Activated CD4-positive, alpha-beta T cell treated with anti-CD3 and anti-CD28 coated beads, Interleukin-2, amount 50 U/mL, for 4 hours (primary cell): ENCODE results near the gene PMF1.

Source experiments
- DNase-seq, 2 experiments: peaks; one replicate each; pipeline ENCODE4 v3.0.0-alpha.2; 2020

The PMF1 gene

GRCh38 chr1:156276532-156276931, 63.7 kb downstream of the PMF1 start:
- no peak for DNase-seq

- no peak for DNase-seq
These were observed 64.2 kb downstream of the PMF1 start for GRCh38 chr1:156276966-156277381.

- no peak for DNase-seq
These were observed 67.0 kb downstream of the PMF1 start for GRCh38 chr1:156279837-156280236.

DNA sequence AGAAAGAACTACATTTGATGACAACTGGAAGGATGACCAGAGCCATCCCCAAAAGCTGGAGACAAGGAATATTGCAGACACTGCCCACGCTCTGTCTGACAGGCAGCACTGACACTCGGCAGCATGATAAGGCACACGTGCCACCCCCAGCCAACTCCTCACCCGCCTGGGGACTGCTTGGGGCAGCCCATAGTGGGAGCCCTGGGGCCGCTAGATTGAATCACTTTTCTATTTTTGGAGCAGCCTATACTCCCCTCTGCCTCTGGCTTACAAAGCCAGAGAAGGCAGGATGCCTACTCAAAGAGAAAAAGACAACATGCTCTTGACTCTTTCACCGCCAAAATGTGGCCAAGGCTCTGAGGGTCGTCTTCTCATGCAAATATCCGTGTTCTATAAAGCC, 68.5 kb downstream of the PMF1 start:
- DNase-seq: peak; percentile 11 to 25

DNA sequence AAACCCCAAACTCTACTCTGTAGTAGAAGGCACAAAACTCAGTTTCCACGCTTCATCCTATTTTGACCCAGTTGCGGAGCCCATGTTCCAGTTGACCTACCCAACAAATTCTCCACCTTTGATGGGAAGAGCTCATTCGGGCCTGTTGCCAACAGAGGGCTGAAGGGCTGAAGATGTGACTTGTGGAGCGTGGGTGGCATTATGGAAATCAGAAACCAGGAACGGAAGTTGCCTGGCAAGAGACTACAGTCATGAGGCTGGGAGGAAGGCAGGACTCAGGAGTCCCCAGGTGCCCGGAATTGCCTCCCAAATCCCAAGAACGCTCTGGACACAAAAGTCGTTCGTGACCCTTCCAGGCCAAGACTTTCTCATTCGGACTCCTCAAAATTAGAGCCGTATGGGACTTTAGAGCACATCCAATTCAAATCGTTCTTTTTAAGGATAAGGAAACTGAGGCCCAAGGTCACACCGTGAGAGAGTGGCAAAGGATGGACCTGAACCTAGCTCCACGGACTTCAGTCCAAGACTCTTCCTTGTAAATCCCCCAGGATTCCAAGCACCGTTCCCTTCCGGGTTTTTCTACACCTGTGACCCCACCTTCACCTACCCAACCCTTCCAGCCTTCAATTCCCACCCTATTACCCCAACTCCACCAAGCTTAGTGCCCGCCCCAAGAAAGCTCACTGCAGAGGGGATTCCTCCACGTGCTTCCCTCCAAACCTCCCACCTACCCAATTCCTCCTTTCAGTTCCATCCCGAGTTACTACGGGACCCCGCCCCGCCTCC, 69.1 kb downstream of the PMF1 start:
- DNase-seq: no peak

DNA sequence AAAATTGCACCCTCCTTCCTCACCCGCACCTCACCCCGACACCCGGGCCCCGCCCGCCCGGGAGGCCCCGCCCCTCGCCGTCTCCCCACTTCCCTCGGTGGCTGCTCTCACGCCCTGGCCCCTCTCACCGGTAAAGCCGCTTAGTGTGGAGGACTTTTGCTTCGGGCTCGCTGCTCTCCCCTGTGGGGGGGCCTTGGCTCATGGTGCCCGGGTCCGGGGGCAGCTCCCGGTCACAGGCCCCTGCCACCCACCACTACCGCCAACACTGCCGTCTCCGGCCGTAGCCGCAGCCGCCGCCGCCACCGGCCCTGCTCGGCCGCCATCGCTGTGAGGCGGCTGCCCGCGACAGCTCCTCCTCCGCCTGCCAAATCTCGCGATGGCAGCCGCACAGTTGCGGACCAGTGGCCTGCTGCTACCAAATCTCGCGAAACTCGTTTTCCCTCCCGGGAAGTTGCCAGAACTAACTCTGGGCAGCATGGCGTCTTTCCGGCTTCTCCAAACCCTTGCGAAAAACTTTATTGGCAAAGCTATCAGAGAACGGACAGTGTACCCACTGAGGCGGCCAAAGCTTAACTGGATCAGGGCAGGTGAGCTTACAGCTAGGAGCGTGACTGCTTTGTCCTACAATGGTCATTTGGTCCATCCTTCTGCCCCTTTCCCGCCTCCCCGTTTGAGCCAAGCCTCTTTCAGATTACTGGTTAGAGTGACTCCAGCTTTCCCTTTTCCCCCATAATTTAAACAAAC, 69.8 kb downstream of the PMF1 start, which contains the start of gene SMG5:
SMG5 (minus strand) TSS at position 347 of the 744 bp plus-strand sequence; CDS start at position 202, 145 bp downstream.
- DNase-seq: peak; percentile 93 to 94

DNA sequence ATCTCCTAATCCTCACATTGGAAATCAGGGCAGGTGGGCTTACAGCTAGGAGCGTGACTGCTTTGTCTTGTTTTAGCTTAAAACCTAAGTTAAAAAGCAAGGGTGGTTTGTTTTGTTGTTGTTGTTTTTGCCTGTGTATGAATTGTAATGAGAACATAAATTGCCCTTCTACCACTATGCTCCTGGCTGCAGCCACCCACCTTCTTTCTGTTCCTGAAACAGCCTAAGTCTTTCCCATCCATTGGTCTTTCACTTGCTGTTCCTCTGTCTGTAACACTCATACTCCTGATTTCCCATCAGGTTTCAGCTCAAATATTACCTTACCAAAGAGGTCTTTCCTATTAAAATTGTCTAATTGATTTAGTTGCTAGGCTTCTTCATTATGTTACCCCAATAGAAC, 70.7 kb downstream of the PMF1 start:
- DNase-seq: no peak

DNA sequence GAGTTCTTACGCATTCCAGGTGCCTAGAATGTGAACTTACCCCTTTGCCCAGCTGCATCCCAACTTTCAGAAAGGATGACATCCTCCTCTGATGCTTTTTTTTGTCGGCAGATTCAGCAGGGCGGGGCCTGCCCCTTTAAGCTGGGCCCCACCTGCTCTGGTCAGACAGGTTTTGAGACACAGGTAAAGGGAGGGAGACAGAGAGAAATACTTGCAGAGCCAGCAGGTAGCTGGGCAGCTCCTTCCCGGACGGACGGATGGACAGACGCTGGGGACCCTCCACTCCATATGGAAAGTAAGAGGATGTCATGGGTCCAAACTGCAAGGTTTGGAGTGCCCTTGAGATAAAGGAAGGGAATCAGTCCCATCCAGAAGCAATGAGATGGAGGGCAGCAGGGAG, 71.3 kb downstream of the PMF1 start, which contains the start of gene TMEM79:
TMEM79 (plus strand) TSS at position 214 of the 400 bp plus-strand sequence. CDS start 902 bp downstream, outside the sequence.
- no peak for DNase-seq

DNA sequence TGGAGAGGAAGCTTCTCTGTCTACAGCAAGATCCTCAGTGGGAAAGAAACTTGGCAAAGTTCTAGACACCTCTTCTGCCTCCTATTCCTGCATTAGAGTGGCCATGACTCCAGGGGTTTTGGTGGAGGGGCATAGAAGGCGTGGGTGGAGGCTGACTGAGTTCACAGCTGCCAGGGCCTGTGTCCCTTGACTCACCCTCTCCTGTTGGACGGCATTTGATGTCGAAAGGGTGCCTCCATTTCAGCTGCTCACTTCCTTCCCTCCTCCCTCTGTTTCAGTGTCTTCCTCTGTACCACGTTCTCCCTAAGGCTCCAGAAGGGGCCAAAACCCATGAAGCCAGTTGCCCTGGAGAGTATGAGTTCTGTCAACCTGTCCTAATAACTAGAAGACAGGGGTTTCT, 72.0 kb downstream of the PMF1 start:
- DNase-seq: no peak

DNA sequence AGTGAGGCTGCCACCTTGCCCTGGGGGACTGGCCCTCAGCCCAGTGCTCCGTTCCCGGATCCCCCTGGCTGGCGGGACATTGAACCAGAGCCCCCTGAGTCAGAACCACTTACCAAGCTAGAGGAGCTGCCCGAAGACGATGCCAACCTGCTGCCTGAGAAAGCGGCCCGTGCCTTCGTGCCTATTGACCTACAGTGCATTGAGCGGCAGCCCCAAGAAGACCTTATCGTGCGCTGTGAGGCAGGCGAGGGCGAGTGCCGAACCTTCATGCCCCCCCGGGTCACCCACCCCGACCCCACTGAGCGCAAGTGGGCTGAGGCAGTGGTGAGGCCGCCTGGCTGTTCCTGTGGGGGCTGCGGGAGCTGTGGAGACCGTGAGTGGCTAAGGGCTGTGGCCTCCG, 72.6 kb downstream of the PMF1 start:
- DNase-seq: no peak

GRCh38 chr1:156286061-156286460, 73.3 kb downstream of the PMF1 start:
- DNase-seq: no peak
